ENCODE results near the gene HIC1.

- TF ChIP-seq CTCF (IDR thresholded peaks at IDR 0.05) (no peak), POLR2A (IDR thresholded peaks at IDR 0.05) (no peak)
Observed at GRCh38 chr17:2105663-2106062, 50.8 kb downstream of the HIC1 start.

All from Peyer's patch (tissue), 4 donors.